NCI-H1417 treated with DMSO at 0.1 percent for 48 hours (cell line): Measurements from ENCODE around the gene CPEB1.
"Not testable (repeated sequence)": the region's sequence is repeated elsewhere in the genome, so short reads cannot be mapped to it uniquely, and the experiment has no call there.

Experiments
- DNase-seq: peaks from one replicate; lab custom pipeline; 2025; lab: John Stamatoyannopoulos, UW

CPEB1 gene

DNA sequence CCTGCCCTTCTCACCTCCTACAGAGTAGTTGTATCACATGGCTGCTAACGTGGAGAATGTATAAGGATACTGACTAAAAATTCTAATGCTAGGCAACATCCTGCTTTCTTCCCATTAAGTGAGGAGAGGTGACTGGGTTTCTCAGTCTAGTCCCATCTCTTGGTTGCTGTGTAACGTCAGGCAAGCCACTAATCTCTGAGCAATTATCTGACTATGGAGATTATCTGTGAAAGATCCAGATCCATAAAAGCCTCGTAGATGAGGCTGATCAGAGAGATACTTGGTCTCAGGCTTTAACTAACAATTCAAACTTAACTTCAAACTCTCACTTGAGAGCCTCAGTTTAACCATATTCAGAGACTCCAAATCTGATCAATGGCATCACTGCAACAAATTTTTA lies 102.2 kb downstream of the CPEB1 start:
- no peak for DNase-seq

DNA sequence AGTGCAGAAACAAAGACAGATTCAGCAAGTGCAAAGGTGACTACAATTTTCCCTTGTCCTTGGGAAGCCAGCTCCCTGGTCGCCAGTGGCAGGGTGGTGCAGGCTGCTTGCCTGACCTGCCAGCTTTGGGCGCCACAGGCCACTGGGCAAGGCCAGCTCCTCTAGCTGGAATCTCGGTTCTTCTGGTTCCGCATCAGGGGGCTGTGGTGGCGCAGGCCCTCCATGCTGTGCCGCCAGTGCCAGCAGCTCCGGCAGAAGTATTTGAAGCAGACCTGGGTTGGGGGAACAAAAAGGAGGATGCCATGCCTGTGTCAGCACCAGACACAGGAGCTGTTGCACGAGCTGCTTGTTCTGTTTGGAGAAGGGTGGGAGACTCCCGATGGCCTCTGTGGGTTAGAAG lies 102.7 kb downstream of the CPEB1 start:
- no peak for DNase-seq

DNA sequence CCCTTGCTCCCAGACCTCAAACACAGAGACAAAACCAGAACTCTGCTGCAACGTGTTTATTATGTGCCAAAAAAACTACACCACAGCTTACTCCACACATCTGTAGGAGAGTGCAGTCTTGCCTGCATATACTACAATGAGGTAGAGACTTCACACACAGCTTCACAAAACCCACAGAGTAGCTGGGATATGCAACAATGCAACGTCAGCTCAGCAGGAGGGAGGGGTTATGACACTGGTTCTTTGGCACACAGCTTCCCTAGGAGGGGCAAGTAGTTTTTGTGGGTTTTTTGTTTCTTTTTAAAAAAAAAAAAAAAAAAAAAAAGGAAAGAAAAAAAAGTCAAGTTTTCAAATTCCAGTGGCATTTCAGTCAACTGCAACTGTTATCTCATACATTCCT lies 104.0 kb downstream of the CPEB1 start:
- no peak for DNase-seq

DNA sequence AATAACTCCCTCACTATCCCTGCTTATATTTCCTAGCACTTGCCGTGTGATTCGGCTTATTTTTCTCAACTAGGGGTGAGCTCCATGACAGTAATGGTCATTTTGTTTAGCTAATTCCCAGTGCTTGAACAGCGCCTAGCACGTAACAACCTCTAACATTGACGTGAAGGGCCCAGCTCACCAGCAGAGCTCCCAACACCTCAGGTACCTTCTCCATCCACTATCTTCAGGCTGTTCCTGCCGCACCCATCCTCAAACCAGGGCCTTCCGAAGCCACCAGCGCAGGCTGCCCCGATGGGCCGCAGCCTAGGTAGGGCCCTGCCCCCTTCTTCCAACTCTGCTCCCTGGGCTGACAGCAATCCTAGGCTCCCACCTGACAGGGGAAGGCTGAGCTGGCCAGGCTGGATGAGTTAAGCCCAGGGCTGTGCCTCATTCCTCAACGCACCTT lies 106.2 kb downstream of the CPEB1 start:
- DNase-seq = no peak

DNA sequence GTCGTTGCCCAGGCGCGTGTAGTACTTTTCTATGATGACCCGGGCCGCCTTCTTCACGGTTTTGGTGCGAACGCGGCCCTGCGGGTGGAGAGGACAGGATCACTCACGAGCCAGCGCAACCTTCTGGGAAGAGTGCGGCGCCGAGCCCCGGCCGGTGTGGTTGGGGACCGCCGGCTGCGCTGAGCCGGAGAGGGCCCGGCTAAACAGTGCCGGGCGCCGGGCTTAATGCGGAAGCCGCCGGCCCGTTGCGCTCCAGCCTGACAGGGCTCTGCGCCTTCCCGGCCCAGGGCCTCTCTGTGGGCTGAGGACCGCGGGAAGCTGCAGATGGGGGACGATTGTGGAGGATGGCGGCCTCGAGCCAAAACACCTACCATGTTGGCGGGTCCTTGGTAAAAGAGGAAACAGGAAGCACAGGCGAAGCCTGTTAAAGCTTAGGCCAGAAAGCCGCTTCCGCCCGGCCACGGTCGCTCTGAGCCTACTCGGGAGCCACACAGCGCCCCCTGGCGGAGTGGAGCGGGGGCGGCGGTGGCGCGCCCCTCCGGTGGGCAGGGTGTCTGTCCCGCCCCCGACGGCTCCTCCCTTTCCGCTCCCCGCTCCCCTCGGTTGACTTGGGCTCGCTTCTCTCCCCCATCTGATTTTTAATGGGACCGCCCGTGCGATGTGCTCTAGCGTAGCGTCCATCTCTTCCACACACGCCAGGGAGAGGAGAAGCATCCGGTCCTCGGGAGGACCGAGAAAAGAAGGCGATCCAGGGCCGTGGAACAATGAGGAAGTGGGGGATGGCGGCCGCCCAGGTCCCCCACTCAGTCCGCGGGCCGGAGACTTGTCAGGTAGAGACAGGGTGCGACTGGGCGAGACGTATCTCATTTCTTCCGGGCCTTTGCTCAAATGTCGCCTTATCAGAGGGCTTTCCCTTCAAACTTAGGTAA lies 106.8 kb downstream of the CPEB1 start, which contains the start of gene RPS17:
RPS17 (minus strand) TSS at position 403 of the 929 bp plus-strand sequence; CDS start at position 374, 29 bp downstream.
- no peak for DNase-seq

DNA sequence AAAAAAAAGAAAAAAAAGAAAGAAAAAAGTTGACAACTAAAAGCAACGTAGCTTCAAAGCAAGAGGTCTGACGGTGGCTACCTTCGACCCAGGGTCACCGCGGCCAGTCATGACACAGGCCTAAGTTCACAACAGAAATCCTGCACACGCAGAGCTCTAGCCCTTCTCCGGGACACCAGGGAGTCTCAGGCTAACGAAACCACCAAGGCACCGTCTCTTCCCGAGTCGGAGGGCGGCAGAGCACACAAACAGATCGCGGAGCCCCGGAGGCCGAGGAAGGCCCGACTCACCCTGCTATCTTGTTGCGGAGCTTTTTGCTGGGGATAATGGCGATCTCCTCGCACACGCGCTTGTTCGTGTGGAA lies 107.5 kb downstream of the CPEB1 start:
- no peak for DNase-seq

DNA sequence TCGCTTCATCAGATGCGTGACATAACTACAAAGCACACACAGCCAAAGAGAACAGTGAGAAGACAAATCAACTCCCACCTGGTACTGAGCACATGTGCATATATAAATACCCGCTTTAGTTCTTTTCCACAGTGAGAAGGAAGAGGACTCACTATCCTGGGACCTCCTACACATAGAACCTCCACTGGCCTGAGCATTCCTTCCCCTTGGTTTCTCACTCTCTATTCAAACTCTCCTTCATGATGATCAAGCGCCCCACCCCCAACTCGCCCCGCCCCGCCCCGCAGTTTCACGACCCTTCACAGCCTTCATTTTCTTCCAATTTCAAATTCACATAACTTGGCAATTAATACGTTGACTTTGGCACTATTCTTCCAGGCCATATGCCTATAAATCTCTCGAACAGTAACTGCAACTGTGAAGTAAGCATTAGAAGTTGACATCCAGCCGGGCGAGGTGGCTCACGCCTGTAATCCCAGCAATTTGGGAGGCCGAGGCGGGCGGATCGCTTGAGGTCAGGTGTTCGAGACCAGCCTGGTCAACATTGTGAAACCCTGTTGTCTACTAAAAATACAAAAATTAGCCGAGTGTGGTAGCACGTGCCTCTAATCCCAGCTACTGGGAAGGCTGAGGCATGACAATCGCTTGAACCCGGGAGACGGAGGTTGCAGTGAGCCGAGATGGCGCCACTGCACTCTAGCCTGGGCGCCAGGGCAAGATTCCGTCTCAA lies 108.0 kb downstream of the CPEB1 start:
- no peak for DNase-seq

DNA sequence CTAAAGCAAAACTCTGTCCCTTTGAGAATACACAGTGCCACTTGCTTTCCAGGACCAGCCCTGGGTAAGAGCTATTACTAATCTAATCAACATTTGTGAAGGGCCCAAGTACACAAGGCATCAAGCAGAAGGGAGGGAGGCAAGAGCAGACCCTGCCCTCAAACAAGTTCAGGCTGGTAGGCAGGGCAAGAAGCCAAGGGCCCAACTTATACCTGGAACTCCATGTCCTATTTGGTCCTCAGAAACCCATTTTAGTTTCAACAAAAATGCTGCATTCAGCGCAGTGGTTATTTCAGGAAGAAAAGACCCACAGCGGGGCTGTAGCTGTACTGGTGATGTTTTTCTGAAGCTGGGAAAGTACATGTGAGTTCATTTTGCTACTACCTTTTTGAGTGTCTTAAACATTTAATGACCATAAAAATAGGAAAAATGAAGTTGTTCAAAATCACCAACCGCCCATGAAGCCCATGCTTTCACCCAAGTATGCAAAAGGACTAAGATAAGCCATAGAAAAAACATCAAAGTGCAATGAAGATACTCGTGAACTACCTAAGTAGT lies 109.7 kb downstream of the CPEB1 start:
- DNase-seq = no peak

DNA sequence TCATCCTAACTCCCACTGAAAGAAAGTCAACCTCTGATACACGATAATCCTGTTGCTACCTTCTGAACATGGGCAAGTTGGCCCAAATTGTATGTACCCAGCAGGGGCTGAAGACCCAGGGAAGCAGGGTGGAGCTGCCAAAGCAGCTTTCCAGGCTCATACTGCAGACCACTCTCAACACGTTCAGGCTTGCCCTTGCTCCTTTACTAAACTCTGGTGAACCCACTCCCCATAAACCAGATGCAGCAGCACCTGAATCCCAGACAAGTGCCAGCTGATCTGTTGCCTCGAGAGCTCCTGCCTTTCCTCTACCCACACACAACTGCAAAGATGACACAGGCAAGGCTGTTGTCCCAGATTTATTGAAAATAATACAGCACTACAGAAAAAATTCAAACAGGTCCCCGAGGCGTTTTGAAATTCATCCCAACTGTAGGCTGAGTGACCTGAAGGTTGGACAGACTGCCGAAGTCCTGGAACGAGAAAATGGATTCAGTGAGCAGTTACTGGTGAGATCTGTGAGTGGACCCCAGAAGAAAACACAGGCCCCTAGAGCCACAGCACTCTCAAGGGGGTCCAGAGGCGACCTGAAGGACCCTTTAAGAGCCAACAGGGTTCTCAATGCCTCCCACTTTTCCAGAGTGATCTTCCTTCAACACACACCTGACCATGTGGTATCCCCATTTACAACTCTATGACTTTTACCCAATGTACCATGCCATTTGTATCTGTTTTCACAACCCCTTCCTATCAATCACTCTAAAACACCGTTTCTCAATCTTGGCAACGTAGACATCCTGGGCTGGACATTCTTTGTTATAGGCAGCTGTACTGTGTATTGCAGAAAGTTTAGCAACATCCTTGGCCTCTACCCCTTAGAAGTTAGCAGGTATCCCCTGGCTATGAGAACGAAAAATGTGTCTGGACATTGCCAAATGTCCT lies 110.5 kb downstream of the CPEB1 start:
- no peak for DNase-seq

DNA sequence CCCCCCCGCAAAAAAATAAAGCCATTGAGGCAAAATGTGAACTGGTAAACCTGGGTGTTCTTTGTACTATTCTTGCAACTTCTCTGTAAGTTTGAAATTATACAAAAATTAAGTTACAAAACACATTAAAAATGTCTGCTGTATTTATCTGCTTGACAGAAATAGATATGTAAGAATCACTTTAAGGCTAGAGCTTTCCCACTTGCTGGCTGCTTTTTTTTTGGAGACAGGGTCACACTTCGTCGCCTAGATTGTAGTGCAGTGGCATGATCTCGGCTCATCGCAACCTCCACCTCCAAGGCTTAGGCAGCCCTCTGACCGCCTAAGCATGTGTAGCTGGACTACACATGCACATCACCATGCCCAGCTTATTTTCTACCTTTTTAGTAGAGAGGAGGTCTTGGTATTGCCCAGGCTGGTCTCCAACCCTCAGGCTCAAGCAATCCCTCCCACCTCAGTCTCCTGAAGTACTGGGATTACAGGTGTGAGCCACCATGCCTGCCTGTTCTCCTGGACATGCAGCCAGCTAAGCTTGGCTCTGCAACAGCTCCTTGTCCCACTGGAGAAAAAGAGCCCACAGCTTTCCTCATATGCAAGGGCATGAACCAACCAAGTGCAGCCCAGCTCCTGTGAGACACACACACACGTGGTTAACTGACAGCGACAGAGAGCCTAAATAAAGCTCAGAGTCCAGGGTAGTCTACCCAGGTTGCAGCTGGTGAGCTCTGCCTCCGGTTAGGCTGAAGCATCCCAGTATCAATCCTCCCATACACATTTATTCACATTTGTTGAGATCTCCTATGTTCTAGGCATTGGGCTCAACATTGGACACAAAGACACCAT lies 111.4 kb downstream of the CPEB1 start:
- no peak for DNase-seq

DNA sequence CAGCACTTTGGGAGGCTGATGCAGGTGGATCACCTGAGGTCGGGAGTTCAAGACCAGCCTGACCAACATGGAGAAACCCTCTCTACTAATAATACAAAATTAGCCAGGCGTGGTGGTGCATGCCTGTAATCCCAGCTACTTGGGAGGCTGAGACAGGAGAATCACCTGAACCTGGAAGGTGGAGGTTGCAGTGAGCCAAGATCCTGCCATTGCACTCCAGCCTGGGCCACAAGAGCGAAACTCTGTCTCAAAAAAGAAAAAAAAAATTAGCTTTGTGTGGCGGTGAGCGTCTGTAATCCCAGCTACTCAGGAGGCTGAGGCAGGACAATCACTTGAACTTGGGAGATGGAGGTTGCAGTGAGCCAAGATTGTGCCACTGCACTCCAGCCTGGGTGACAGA lies 112.0 kb downstream of the CPEB1 start:
- DNase-seq = not testable (repeated sequence)

DNA sequence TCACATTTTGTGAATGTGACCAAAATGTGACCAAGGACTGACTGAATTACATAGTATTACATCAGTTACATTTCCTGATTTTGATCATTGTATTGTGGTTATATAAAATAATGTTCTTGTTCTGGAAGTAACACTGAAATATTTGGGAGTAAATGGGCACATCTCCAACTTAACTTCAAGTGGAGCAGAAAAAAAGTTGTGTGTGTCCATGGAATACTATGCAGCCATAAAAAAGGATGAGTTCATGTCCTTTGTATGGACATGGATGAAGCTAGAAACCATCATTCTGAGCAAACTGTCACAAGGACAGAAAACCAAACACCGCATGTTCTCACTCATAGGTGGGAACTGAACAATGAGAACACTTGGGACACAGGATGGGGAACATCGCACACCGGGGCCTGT lies 112.7 kb downstream of the CPEB1 start:
- DNase-seq = not testable (repeated sequence)

DNA sequence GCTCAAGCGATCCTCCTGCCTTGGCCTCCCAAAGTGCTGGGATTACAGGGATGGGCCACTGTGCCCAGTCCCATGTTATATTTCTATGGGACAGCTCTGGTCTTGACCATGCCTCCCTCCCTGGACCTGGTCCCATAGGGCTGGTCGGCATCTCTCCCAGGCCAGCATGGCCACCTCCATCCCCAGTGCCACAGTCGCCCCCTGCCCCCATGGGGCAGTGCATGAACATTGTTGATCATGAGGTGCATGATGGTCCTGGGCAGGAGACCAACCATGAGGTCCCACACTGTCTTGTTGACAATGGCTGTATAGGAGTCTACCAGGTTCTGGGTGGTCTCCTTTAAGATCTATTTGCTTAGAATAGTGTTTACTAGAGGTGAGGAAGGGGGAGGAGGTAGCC lies 113.4 kb downstream of the CPEB1 start:
- DNase-seq = no peak

DNA sequence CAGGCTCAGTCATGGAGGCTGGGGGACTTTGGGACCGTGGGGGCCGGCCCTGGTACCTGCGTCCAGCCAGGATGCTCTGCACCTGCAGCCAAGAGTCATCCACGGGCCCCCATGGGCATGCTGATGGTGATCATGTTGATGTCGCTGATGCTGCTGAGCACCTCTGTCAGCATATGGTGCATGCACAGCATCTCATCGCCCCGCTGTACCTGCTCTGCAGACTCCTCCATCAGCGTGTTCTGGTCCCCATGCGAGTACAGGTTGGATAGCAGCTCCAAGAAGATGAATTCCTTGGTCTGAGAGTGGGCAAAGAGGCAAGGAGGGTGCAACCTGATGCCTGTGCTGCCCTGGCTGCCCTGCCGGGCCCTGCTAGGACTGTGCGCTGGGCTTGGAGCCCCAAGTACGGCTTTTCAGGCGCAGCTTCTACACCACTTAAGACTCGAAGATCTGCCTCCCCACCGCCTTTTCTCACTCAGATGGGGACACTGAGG lies 114.1 kb downstream of the CPEB1 start:
- no peak for DNase-seq

DNA sequence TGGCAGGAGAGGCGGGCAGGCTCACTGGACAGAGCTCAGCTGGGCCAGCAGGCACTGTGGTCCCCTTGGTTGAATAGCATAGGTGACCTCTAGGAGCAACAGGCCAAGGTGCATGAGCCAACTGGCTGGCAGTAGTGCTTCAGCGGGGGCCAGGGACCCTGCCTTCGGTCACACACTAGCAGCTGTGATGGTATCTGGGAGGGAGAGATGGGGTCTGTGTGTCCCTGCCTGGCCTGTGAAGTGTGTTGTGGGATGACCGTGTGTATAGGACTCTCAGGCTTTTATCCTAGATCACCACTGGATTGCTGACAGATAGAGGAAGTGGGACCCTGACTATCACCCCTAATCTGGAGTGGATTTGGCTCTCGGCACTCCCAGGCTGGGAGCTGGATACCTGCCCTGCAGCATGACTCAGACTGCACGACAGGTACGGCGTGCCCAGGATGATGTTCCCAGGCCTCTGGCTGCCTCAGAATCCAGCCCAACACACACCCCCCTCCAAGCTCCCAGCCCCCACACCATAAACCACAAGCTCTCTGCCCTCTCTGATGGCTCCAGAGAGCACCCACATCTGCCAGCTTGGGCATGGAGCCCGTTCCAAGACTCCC lies 114.7 kb downstream of the CPEB1 start:
- DNase-seq = no peak

DNA sequence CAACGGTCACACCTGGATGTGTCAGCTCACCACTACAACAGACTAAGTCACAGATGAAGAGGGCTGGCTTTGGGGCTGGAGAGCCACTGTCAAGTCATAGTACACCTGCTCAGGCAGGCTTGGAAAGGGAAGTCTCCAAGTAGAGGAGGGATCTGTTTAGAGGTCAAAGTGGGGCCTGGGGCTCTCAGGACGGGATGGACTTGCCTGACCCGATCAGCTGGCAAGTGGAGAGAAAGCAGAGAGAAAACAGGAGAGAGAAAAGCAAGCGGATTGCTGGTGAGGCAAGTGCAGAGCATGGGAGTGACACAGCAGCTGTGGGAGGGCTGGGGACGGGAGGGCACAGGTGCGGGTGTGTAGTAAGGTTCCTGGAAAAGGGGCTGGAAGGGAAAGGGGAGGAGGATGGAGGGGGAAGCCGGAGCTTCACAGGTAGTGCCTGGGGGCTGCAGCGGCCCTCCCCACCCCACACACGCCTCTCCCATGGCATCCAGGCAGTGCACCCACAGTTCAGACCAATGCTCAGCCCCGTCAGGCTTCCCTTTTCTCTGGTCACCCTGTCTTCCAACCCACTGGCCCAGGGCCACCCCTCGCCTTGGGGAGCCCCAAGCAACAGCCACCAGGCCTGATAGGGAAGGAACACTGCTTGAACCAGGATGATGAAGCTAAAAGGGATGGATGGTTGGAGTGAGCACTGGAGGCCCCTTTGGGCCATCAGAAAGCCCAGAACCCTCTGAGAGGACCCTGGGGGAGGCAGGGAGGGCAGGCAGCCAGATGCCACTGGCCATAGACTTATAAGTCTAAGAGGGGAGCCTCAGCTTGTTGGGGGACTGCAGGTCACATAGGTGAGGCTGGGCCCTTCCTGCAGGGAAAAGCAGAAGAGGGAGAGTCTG lies 115.4 kb downstream of the CPEB1 start:
- DNase-seq = no peak

DNA sequence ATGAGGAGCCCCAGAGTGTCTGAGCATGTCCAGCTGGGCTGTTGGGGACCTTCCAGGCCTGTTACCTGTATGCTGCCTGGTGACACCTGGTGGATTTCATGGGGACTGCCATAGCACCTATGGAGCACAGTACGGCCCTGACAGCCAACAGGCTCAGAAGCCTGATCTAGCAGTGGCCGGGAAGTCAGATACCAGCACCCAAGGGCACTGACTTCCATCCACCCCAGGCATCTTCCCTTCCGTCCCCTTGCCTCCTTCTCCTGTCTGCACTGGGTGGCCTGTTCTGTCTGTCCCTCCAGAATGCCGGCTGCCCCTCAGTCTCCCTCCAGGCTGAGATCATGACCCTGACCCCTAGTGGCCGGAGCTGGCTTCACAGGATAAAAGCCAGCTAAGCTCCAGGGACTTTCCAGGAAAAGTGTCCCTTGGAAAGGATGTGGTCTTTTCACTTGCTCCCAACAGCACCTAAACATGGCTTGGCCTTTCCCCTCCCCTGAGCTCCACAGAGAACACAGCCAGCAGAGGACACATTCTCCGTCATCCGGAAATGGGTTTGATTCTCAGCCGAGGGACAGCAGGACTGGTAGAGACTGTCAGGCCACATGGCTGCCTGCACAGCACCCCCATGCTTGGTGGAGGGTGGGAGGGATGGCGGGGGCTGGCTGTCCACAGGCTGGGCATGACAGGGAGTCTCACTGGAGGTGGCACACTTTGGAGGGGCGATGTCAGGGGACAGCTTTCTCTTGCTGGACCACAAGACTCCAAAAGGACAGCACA lies 116.4 kb downstream of the CPEB1 start:
- no peak for DNase-seq

DNA sequence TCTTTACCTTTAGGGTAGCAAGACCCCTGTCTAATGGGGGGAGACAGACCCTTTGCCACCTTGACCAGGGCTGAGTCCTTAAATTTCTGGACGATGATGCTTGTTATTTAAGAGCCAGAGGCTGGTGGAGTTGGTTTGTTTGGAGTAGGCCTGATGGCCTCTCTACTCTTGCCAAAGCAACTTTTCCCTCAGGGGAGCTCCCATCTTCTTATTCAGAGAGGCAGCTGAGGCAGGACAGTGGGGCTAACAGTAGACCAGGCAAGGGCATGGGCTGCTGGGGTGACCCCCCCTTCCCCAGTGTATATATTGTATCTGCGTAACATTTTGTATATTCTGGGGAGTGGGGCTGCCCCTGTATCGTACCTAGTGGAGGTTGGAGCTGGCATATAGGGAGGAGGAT lies 117.2 kb downstream of the CPEB1 start:
- DNase-seq = no peak
